ENCODE results near the gene NBAS.

The NBAS gene

DNA sequence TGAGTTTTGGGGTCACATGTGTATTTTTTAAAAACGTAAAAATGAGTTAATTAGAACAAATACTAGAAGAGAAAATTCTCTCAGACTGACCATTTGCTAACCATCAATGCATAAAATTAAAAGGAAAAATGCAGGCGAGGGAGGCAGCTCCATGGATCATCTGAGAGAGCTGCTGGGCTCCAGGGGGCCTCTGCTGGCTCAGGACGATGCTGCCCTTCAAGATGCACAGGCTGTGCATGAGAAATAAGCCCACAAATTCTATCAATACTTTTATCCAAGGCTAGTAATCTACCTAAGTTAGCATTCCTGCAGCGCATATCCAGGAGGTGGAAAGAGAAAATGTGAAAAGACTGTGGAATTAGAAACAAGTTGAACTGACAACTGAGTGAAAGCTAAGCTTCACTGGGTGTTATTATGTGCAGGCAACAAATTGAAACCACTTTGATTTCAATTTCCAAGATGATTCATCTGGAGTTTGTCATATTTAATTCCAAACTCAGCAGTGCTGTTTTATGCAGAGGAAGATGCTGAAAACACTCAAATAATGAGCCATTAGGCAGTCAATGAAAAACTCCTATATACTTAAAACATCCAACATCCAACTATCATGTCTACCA, 261.1 kb downstream of the NBAS start:
- TF ChIP-seq CTCF (IDR thresholded peaks at IDR 0.05; ENCODE audit: low read depth, low read length): no peak
- H3K4me3 ChIP-seq (replicated peaks in 1 of 2; ENCODE audit: low read depth in 2 of 2, low read length in 2 of 2): no peak overlapping the region
- DNase-seq (ENCODE audit: low read depth in 2 of 2): no peak

- TF ChIP-seq CTCF (IDR thresholded peaks at IDR 0.05; ENCODE audit: low read depth, low read length): no peak
- H3K4me3 ChIP-seq (replicated peaks in 1 of 2; ENCODE audit: low read depth in 2 of 2, low read length in 2 of 2): no peak overlapping the region
- DNase-seq (ENCODE audit: low read depth in 2 of 2): peak; percentile 77 to 95
Observed at GRCh38 chr2:15298770-15299169, 262.4 kb downstream of the NBAS start.

GRCh38 chr2:15293262-15293937, 267.7 kb downstream of the NBAS start:
- no peak for TF ChIP-seq CTCF (IDR thresholded peaks at IDR 0.05; ENCODE audit: low read depth, low read length)
- H3K4me3 ChIP-seq (replicated peaks in 1 of 2; ENCODE audit: low read depth in 2 of 2, low read length in 2 of 2): no peak overlapping the region
- DNase-seq (ENCODE audit: low read depth in 2 of 2): no peak

DNA sequence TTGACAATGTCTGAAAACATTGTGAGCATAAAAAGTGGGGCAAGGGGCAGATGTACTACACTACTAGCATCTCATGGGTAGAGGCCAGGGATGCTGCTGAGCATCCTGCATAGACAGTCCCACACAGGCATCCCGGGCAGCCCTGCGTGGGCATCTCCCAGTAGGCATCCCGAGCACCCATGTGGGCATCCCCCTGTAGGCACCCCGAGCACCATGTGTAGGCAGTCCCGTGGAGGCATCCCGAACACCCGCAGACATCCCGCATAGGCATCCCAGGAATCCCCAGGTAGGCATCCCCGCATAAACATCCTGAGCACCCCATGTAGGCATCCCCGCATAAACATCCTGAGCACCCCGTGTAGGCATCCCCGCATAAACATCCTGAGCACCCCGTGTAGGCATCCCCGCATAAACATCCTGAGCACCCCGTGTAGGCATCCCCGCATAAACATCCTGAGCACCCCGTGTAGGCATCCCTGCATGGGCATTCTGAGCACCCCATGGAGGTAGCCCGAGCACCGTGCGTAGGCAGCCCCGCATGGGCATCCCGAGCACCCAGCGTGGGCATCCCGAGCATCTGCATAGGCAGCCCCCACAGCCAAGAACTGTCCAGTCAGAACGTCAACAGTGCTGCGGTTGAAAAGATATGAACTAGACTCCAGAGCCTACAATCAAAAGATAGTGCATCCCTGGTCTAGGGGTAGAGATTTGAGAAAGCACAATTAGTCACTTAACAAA, 273.5 kb downstream of the NBAS start:
- H3K4me3 ChIP-seq (replicated peaks in 1 of 2; ENCODE audit: low read depth in 2 of 2, low read length in 2 of 2): no peak overlapping the region
- no peak for TF ChIP-seq CTCF (IDR thresholded peaks at IDR 0.05; ENCODE audit: low read depth, low read length)
- no peak for DNase-seq (ENCODE audit: low read depth in 2 of 2)

DNA sequence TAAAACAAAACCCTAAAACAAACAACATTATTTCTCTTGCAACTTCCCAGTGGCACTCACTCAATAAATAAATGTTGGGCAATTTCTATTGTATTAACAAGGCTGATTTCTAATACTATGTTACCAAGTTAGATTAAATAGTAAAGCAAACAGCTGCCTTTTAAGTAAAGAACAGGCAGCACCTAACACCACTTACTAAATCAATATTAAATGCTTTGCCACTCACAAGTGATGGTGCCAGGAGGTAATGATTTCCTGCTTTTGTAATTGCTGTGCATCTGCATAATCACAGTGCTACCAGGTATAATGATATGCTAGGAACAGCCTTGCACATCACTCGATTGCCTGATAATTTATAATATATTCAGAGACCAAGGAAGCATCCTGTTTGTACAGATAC, 276.5 kb downstream of the NBAS start:
- no peak overlapping the region for H3K4me3 ChIP-seq (replicated peaks in 1 of 2; ENCODE audit: low read depth in 2 of 2, low read length in 2 of 2)
- TF ChIP-seq CTCF (IDR thresholded peaks at IDR 0.05; ENCODE audit: low read depth, low read length): no peak

DNA sequence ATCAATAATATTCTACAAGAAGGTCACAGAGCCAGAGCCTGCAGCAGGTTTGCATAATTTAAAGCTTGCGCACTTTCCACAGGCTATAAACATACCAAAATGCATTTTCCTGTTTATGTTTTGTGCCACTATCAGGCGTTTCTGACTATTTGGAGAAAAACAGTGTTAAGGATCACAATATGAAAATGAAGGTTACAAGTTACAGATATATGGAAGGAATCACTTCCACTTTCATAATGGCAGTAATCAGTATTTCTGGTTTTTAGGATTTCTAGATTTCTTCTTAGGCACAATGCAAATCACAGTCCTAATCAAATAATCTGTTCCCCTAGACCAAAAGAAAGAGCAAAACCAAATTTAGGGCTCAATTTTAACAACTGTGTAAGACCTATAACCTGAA, 279.5 kb downstream of the NBAS start:
- TF ChIP-seq CTCF (IDR thresholded peaks at IDR 0.05; ENCODE audit: low read depth, low read length): no peak
- no peak for DNase-seq (ENCODE audit: low read depth in 2 of 2)
- H3K4me3 ChIP-seq (replicated peaks in 1 of 2; ENCODE audit: low read depth in 2 of 2, low read length in 2 of 2): no peak overlapping the region

More for the DNA sequence above, 276.5 kb downstream of the NBAS start:
- no peak for DNase-seq (ENCODE audit: low read depth in 2 of 2)

All from cardiac fibroblast (primary cell).